ENCODE results near the gene SV2C. TPM values are rescaled to one million over a fixed set of nuclear protein-coding genes. Genes with fewer than 3 reads are reported as not detected.

Gene SV2C
- total and polyA plus RNA-seq, 8 donors = 0.13 to 30.8 (median 1.4) TPM; not detected in 2

GRCh38 chr5:76249621-76250020 is 166.4 kb downstream of the SV2C start:
- no peaks in the 10 kb centered on the region for H3K27me3 ChIP-seq
- H3K4me3 ChIP-seq = no peak overlapping the region
- no peak overlapping the region for H3K27ac ChIP-seq
- no peak for TF ChIP-seq EP300 (IDR thresholded peaks at IDR 0.05)
- TF ChIP-seq POLR2AphosphoS5 (IDR thresholded peaks at IDR 0.05) = no peak
- TF ChIP-seq CTCF (IDR thresholded peaks at IDR 0.05) = no peak
- no peak for TF ChIP-seq POLR2A (IDR thresholded peaks at IDR 0.05)
- no peaks in the 10 kb centered on the region for H3K36me3 ChIP-seq
- WGBS, 5 donors = 80 to 88% (median 81%) methylated on average over 7 of the region's 7 CpGs
- H3K4me1 ChIP-seq = no peaks in the 10 kb centered on the region
- no peak for DNase-seq
- intact Hi-C loops (cut with DNase I; ENCODE audit: low total_unique reads) = loop anchor here (10.0 kb wide), 1 partner anchor 175 kb away; no protein-coding TSS in a partner anchor
- no peaks in the 10 kb centered on the region for H3K9me3 ChIP-seq

DNA sequence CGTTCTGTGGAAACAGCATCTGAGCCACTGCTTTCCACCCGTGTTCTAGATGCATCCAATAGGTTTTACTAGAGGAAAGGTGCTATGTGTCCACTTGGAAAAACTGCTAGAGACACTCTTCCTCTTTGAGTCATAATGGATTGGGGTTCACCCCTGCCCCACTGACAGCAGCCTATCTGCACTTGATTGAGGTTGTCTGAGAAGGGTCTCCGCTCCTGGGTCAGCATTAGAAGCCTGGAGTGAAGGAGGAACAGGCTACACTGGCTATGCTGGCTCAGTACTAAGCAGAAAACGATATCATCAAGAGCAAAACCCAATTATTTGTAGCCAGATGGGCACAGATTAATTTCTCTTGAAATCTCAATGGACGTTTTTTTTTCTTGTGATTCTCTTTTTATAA is 167.3 kb downstream of the SV2C start:
- intact Hi-C loops (cut with DNase I; ENCODE audit: low total_unique reads) = loop anchor here (10.0 kb wide), 1 partner anchor 176 kb away; no protein-coding TSS in a partner anchor
- Histone ChIP-seq H3K27ac (no peak overlapping the region), H3K36me3 (no peaks in the 10 kb centered on the region), H3K27me3 (peaks cover 0 to 3% (median 0%) of the 10 kb centered on the region in 3 donors), H3K4me1 (no peaks in the 10 kb centered on the region), H3K9me3 (no peaks in the 10 kb centered on the region), H3K4me3 (no peak overlapping the region)
- DNase-seq = no peak
- WGBS, 5 donors = 68 to 81% (median 75%) methylated on average over 5 of the region's 5 CpGs
- TF ChIP-seq EP300 (IDR thresholded peaks at IDR 0.05) (no peak), CTCF (IDR thresholded peaks at IDR 0.05) (no peak), POLR2A (IDR thresholded peaks at IDR 0.05) (no peak), POLR2AphosphoS5 (IDR thresholded peaks at IDR 0.05) (no peak)

DNA sequence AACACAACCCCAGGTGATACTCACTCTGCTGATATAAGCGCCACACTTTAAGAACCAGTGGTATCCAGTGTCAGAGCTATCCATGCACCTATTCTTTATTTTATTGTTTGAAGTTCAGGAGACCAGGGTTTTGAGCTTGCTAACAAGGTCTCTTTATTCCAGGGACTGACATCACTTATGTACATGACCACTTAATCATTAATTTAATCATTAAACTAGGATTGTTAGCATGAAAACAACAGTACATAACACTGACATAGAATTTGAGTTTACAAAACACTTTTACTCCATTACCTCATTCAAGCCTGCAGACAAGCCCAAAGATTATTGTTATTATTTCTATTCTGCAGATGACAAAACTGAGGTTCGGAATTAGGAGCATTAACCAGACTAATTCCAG is 168.5 kb downstream of the SV2C start:
- H3K4me3 ChIP-seq = no peak overlapping the region
- no peak overlapping the region for H3K27ac ChIP-seq
- no peak for DNase-seq
- peaks cover 0 to 9% (median 4%) of the 10 kb centered on the region in 4 donors for H3K4me1 ChIP-seq
- WGBS, 5 donors = 75 to 89% (median 87%) methylated on average over 2 of the region's 2 CpGs
- H3K36me3 ChIP-seq = no peaks in the 10 kb centered on the region
- intact Hi-C loops (cut with DNase I; ENCODE audit: low total_unique reads) = loop anchor here (10.0 kb wide), 1 partner anchor 177 kb away; no protein-coding TSS in a partner anchor
- H3K9me3 ChIP-seq = no peaks in the 10 kb centered on the region
- peaks cover 0 to 7% (median 0%) of the 10 kb centered on the region in 3 donors for H3K27me3 ChIP-seq
- TF ChIP-seq CTCF (IDR thresholded peaks at IDR 0.05) (no peak), EP300 (IDR thresholded peaks at IDR 0.05) (no peak), POLR2A (IDR thresholded peaks at IDR 0.05) (no peak), POLR2AphosphoS5 (IDR thresholded peaks at IDR 0.05) (no peak)

DNA sequence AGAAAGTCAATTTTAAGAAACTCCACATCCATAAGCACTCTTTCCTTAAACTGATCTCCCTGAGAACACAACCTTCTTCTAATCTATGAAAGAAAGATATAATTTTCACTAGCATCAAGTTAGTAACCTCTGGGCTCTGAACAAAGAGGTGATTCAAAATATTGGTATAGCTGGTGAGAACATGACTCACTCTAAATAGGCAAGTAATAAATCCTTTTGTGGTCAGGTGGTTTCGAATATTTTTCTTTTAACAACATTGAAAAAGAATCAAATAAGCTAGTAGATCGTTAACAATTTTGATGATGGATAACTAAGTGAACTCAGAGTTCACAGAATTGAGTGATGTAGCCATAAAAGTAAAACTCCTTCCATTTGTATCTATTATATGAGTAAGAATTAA is 169.3 kb downstream of the SV2C start:
- no peak overlapping the region for H3K4me3 ChIP-seq
- DNase-seq = no peak
- H3K4me1 ChIP-seq = peaks cover 0 to 10% (median 4%) of the 10 kb centered on the region in 4 donors
- intact Hi-C loops (cut with DNase I; ENCODE audit: low total_unique reads) = loop anchor here (10.0 kb wide), 1 partner anchor 178 kb away; no protein-coding TSS in a partner anchor
- 62 to 69% (median 67%) methylated on average over 2 of the region's 2 CpGs for WGBS, 5 donors
- no peak for TF ChIP-seq POLR2AphosphoS5 (IDR thresholded peaks at IDR 0.05)
- no peak for TF ChIP-seq CTCF (IDR thresholded peaks at IDR 0.05)
- TF ChIP-seq POLR2A (IDR thresholded peaks at IDR 0.05) = no peak
- TF ChIP-seq EP300 (IDR thresholded peaks at IDR 0.05) = no peak
- no peak overlapping the region for H3K27ac ChIP-seq
- no peaks in the 10 kb centered on the region for H3K9me3 ChIP-seq
- H3K36me3 ChIP-seq = no peaks in the 10 kb centered on the region
- H3K27me3 ChIP-seq = peaks cover 0 to 7% (median 0%) of the 10 kb centered on the region in 3 donors
